Measurements from ENCODE around the gene EIF4E3. TPM values are rescaled to one million over a fixed set of nuclear protein-coding genes. Genes with fewer than 3 reads are reported as not detected.

EIF4E3 gene
- total RNA-seq, 1 donor from 2014 or later = 3.5 TPM

DNA sequence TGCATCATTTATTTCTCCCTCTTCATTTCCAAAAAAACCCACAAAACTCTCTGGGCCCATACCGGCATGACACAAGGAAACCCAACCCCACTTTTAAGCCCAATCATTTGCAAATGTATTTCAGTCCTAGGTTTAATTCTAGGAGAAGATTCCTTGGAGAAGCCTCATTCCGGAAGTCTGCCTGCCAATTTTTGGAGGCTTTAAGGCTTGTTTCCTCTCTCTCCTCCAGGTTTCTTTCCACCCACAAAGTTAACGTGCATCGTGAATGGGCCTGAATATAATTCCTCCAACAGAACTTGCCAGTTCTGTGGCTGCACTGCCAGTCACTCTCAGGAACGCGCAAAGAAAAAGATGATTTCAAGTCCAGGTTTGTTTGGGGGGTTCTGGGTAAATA is 71.8 kb downstream of the EIF4E3 start:
- Histone ChIP-seq H3K9me3 (ENCODE audit: insufficient read depth, low read depth, low read length) (no peaks in the 10 kb centered on the region), H3K4me1 (ENCODE audit: insufficient read depth, low read length) (peaks cover 5% of the 10 kb centered on the region), H3K79me2 (ENCODE audit: insufficient read depth, low read length) (no peaks in the 10 kb centered on the region), H2AFZ (ENCODE audit: low read depth, low read length) (no peak overlapping the region), H4K20me1 (ENCODE audit: insufficient read depth, low read length) (no peaks in the 10 kb centered on the region), H3K27ac (ENCODE audit: low read depth, low read length) (no peak overlapping the region), H3K36me3 (ENCODE audit: insufficient read depth, low read length) (no peaks in the 10 kb centered on the region), H3K4me2 (ENCODE audit: low read length) (no peak overlapping the region), H3K27me3 (ENCODE audit: insufficient read depth, low read length) (no peaks in the 10 kb centered on the region), H3K4me3 (ENCODE audit: insufficient read depth, low read depth, low read length) (no peak overlapping the region), H3K9ac (ENCODE audit: low read length) (no peak overlapping the region)
- FAIRE-seq (no peak), DNase-seq (ENCODE audit: low read depth) (no peak)
- TF ChIP-seq EZH2 (IDR thresholded peaks at IDR 0.05; ENCODE audit: insufficient read depth, low read length) = no peak
- TF ChIP-seq, protein P1, sequence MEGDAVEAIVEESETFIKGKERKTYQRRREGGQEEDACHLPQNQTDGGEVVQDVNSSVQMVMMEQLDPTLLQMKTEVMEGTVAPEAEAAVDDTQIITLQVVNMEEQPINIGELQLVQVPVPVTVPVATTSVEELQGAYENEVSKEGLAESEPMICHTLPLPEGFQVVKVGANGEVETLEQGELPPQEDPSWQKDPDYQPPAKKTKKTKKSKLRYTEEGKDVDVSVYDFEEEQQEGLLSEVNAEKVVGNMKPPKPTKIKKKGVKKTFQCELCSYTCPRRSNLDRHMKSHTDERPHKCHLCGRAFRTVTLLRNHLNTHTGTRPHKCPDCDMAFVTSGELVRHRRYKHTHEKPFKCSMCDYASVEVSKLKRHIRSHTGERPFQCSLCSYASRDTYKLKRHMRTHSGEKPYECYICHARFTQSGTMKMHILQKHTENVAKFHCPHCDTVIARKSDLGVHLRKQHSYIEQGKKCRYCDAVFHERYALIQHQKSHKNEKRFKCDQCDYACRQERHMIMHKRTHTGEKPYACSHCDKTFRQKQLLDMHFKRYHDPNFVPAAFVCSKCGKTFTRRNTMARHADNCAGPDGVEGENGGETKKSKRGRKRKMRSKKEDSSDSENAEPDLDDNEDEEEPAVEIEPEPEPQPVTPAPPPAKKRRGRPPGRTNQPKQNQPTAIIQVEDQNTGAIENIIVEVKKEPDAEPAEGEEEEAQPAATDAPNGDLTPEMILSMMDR (IDR thresholded peaks at IDR 0.05; ENCODE audit: insufficient read depth, low read depth, low read length) = no peak
- H3K27ac Mint-ChIP-seq (ENCODE audit: unreplicated experiment) = no peak overlapping the region
- no peak overlapping the region for H3K4me3 Mint-ChIP-seq (ENCODE audit: unreplicated experiment)
- peaks cover 16% of the 10 kb centered on the region for H3K4me1 Mint-ChIP-seq (ENCODE audit: low read depth, unreplicated experiment)
- H3K27me3 Mint-ChIP-seq (ENCODE audit: low read depth, unreplicated experiment) = no peaks in the 10 kb centered on the region
- H3K36me3 Mint-ChIP-seq (ENCODE audit: low read depth, unreplicated experiment) = no peaks in the 10 kb centered on the region
- H3K9me3 Mint-ChIP-seq (ENCODE audit: unreplicated experiment) = no peaks in the 10 kb centered on the region

DNA sequence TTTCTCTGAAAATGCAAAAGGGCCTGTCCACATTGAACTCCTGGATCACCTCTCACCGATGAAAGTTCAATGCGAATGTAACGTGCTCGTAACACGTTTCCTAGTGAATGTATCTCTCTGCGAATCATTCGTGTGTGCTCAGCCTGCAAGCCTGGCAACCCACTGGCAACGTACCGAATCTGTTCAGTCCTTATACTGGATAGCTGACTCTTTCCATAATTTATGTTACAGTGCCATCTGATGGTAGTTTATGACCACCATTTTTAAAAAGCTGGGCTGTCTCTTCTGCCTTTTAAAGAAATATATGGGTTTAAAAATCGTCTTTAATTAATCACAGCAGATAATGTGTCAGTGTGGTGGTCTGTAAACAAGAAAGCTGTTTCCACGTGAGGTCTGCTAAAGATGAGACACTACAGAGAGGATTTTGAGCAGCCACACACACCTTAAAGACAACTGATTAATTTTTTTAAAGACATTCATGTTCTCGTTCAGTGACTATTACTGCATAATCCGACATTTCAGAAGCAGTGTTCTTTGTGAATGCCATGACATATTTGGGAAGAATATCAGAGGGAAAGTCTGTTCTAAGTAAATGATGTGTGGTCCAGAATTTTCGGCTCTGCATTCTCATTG is 72.3 kb downstream of the EIF4E3 start:
- H3K27me3 ChIP-seq (ENCODE audit: insufficient read depth, low read length) = no peaks in the 10 kb centered on the region
- H3K9ac ChIP-seq (ENCODE audit: low read length) = no peak overlapping the region
- peaks cover 3% of the 10 kb centered on the region for H3K4me1 ChIP-seq (ENCODE audit: insufficient read depth, low read length)
- no peaks in the 10 kb centered on the region for H3K27me3 Mint-ChIP-seq (ENCODE audit: low read depth, unreplicated experiment)
- no peak overlapping the region for H3K27ac ChIP-seq (ENCODE audit: low read depth, low read length)
- DNase-seq (ENCODE audit: low read depth) (peak; percentile 58), FAIRE-seq (peak; percentile 94)
- H3K4me3 ChIP-seq (ENCODE audit: insufficient read depth, low read depth, low read length) = no peak overlapping the region
- H3K9me3 ChIP-seq (ENCODE audit: insufficient read depth, low read depth, low read length) = no peaks in the 10 kb centered on the region
- H3K4me1 Mint-ChIP-seq (ENCODE audit: low read depth, unreplicated experiment) = peaks cover 16% of the 10 kb centered on the region
- no peak overlapping the region for H3K27ac Mint-ChIP-seq (ENCODE audit: unreplicated experiment)
- H3K9me3 Mint-ChIP-seq (ENCODE audit: unreplicated experiment) = no peaks in the 10 kb centered on the region
- H4K20me1 ChIP-seq (ENCODE audit: insufficient read depth, low read length) = no peaks in the 10 kb centered on the region
- no peaks in the 10 kb centered on the region for H3K36me3 Mint-ChIP-seq (ENCODE audit: low read depth, unreplicated experiment)
- H3K79me2 ChIP-seq (ENCODE audit: insufficient read depth, low read length) = no peaks in the 10 kb centered on the region
- H3K36me3 ChIP-seq (ENCODE audit: insufficient read depth, low read length) = no peaks in the 10 kb centered on the region
- H2AFZ ChIP-seq (ENCODE audit: low read depth, low read length) = no peak overlapping the region
- no peak for TF ChIP-seq EZH2 (IDR thresholded peaks at IDR 0.05; ENCODE audit: insufficient read depth, low read length)
- TF ChIP-seq, protein P1 (IDR thresholded peaks at IDR 0.05; ENCODE audit: insufficient read depth, low read depth, low read length) = peak; percentile 70
- no peak overlapping the region for H3K4me3 Mint-ChIP-seq (ENCODE audit: unreplicated experiment)
- peak overlapping the region; percentile 66 for H3K4me2 ChIP-seq (ENCODE audit: low read length)

DNA sequence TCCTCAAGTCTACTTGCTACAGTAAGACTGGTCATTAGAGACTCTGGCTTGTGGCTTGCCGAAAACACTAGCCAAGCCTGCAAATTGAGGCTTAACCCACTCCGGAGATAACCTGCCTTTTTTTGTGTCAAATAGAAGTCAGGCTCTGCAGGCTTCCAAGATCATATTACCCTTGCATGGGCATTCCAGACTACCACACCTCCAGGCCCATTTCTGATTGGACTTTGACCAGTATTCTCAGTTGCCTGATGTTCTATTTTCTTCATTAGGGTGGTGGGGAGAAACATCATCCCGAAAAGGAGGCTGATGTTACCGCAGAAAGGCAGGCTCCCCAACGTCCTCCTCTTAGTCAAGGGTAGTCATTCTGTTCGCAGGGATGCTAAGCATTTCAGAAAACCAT is 73.6 kb downstream of the EIF4E3 start:
- TF ChIP-seq, protein P1 (IDR thresholded peaks at IDR 0.05; ENCODE audit: insufficient read depth, low read depth, low read length) = no peak
- TF ChIP-seq EZH2 (IDR thresholded peaks at IDR 0.05; ENCODE audit: insufficient read depth, low read length) = no peak
- Mint-ChIP-seq H3K4me3 (ENCODE audit: unreplicated experiment) (no peak overlapping the region), H3K27me3 (ENCODE audit: low read depth, unreplicated experiment) (no peaks in the 10 kb centered on the region), H3K4me1 (ENCODE audit: low read depth, unreplicated experiment) (peaks cover 16% of the 10 kb centered on the region), H3K9me3 (ENCODE audit: unreplicated experiment) (no peaks in the 10 kb centered on the region), H3K27ac (ENCODE audit: unreplicated experiment) (no peak overlapping the region), H3K36me3 (ENCODE audit: low read depth, unreplicated experiment) (no peaks in the 10 kb centered on the region)
- H3K79me2 ChIP-seq (ENCODE audit: insufficient read depth, low read length) = no peaks in the 10 kb centered on the region
- no peak overlapping the region for H3K4me2 ChIP-seq (ENCODE audit: low read length)
- H3K9ac ChIP-seq (ENCODE audit: low read length) = no peak overlapping the region
- DNase-seq (ENCODE audit: low read depth) (no peak), FAIRE-seq (no peak)
- H4K20me1 ChIP-seq (ENCODE audit: insufficient read depth, low read length) = no peaks in the 10 kb centered on the region
- H3K27me3 ChIP-seq (ENCODE audit: insufficient read depth, low read length) = no peaks in the 10 kb centered on the region
- no peaks in the 10 kb centered on the region for H3K4me1 ChIP-seq (ENCODE audit: insufficient read depth, low read length)
- H3K27ac ChIP-seq (ENCODE audit: low read depth, low read length) = no peak overlapping the region
- H3K36me3 ChIP-seq (ENCODE audit: insufficient read depth, low read length) = no peaks in the 10 kb centered on the region
- no peak overlapping the region for H2AFZ ChIP-seq (ENCODE audit: low read depth, low read length)
- H3K9me3 ChIP-seq (ENCODE audit: insufficient read depth, low read depth, low read length) = no peaks in the 10 kb centered on the region
- H3K4me3 ChIP-seq (ENCODE audit: insufficient read depth, low read depth, low read length) = no peak overlapping the region

Data from astrocyte (in vitro differentiated cells and primary cell).